Activated naive CD8-positive, alpha-beta T cell treated with anti-CD3 and anti-CD28 coated beads for 36 hours (primary cell): Measurements from ENCODE around the gene PHLDB2. TPM values are rescaled to one million over a fixed set of nuclear protein-coding genes. Genes with fewer than 3 reads are reported as not detected.

ENCODE experiments used
- DNase-seq: peaks from one replicate; pipeline ENCODE4 v3.0.0; 2021
- H3K27ac Mint-ChIP-seq: one replicate; pipeline ENCODE4 v1.8.0; 2022; ENCODE audit warnings: mild to moderate bottlenecking, moderate library complexity, mixed read lengths
- H3K27me3 Mint-ChIP-seq: one replicate; pipeline ENCODE4 v1.8.0; 2022; ENCODE audit warnings: mild to moderate bottlenecking, mixed read lengths
- H3K36me3 Mint-ChIP-seq: one replicate; pipeline ENCODE4 v1.8.0; 2021; ENCODE audit warnings: mild to moderate bottlenecking, mixed read lengths
- H3K4me1 Mint-ChIP-seq: one replicate; pipeline ENCODE4 v1.8.0; 2021; ENCODE audit warnings: mixed read lengths
- H3K4me3 Mint-ChIP-seq: one replicate; pipeline ENCODE4 v1.8.0; 2022; ENCODE audit warnings: mild to moderate bottlenecking, moderate library complexity, mixed read lengths
- H3K9me3 Mint-ChIP-seq: one replicate; pipeline ENCODE4 v1.8.0; 2022; ENCODE audit warnings: mixed read lengths
- total RNA-seq, 2 experiments: library from RNA; stranded (reverse); gene quantifications; one replicate each; pipeline ENCODE4 v1.2.3, GENCODE V29; 2021

Gene PHLDB2
- total RNA-seq, 2 experiments from 2014 or later: 2.3 to 2.5 TPM

GRCh38 chr3:111917300-111917699, 58.2 kb downstream of the PHLDB2 start:
- Mint-ChIP-seq H3K27me3 (no peaks in the 10 kb centered on the region), H3K36me3 (no peaks in the 10 kb centered on the region), H3K9me3 (no peaks in the 10 kb centered on the region), H3K4me1 (no peaks in the 10 kb centered on the region), H3K4me3 (no peak overlapping the region), H3K27ac (no peak overlapping the region)
- DNase-seq: no peak

GRCh38 chr3:111919370-111920065, 60.5 kb downstream of the PHLDB2 start:
- H3K9me3 Mint-ChIP-seq: no peaks in the 10 kb centered on the region
- no peak for DNase-seq
- no peaks in the 10 kb centered on the region for H3K36me3 Mint-ChIP-seq
- no peaks in the 10 kb centered on the region for H3K27me3 Mint-ChIP-seq
- no peaks in the 10 kb centered on the region for H3K4me1 Mint-ChIP-seq
- H3K4me3 Mint-ChIP-seq: no peak overlapping the region
- no peak overlapping the region for H3K27ac Mint-ChIP-seq

- Mint-ChIP-seq H3K4me1 (no peaks in the 10 kb centered on the region), H3K4me3 (no peak overlapping the region), H3K36me3 (no peaks in the 10 kb centered on the region), H3K27ac (no peak overlapping the region), H3K9me3 (no peaks in the 10 kb centered on the region), H3K27me3 (no peaks in the 10 kb centered on the region)
- DNase-seq: no peak
Observed at GRCh38 chr3:111921181-111921580, 62.1 kb downstream of the PHLDB2 start.

GRCh38 chr3:111923095-111923771, 64.2 kb downstream of the PHLDB2 start:
- Mint-ChIP-seq H3K4me1 (no peaks in the 10 kb centered on the region), H3K9me3 (no peaks in the 10 kb centered on the region), H3K36me3 (no peaks in the 10 kb centered on the region), H3K27ac (no peak overlapping the region), H3K27me3 (no peaks in the 10 kb centered on the region), H3K4me3 (no peak overlapping the region)
- no peak for DNase-seq

GRCh38 chr3:111923806-111924205, 64.7 kb downstream of the PHLDB2 start:
- H3K9me3 Mint-ChIP-seq: no peaks in the 10 kb centered on the region
- H3K36me3 Mint-ChIP-seq: no peaks in the 10 kb centered on the region
- no peak overlapping the region for H3K4me3 Mint-ChIP-seq
- DNase-seq: no peak
- no peaks in the 10 kb centered on the region for H3K27me3 Mint-ChIP-seq
- peaks cover 3% of the 10 kb centered on the region for H3K4me1 Mint-ChIP-seq
- H3K27ac Mint-ChIP-seq: no peak overlapping the region

- H3K4me3 Mint-ChIP-seq: no peak overlapping the region
- no peaks in the 10 kb centered on the region for H3K36me3 Mint-ChIP-seq
- H3K27ac Mint-ChIP-seq: no peak overlapping the region
- no peak for DNase-seq
- H3K4me1 Mint-ChIP-seq: peaks cover 3% of the 10 kb centered on the region
- no peaks in the 10 kb centered on the region for H3K27me3 Mint-ChIP-seq
- no peaks in the 10 kb centered on the region for H3K9me3 Mint-ChIP-seq
Observed at GRCh38 chr3:111924283-111924682, 65.2 kb downstream of the PHLDB2 start.

- no peak for DNase-seq
- Mint-ChIP-seq H3K36me3 (no peaks in the 10 kb centered on the region), H3K27me3 (no peaks in the 10 kb centered on the region), H3K27ac (no peak overlapping the region), H3K4me1 (peaks cover 3% of the 10 kb centered on the region), H3K9me3 (no peaks in the 10 kb centered on the region), H3K4me3 (no peak overlapping the region)
Observed at GRCh38 chr3:111926266-111926676, 67.2 kb downstream of the PHLDB2 start.

GRCh38 chr3:111928613-111929012, 69.5 kb downstream of the PHLDB2 start:
- peaks cover 3% of the 10 kb centered on the region for H3K4me1 Mint-ChIP-seq
- no peak overlapping the region for H3K4me3 Mint-ChIP-seq
- H3K27ac Mint-ChIP-seq: no peak overlapping the region
- DNase-seq: no peak
- H3K27me3 Mint-ChIP-seq: no peaks in the 10 kb centered on the region
- no peaks in the 10 kb centered on the region for H3K36me3 Mint-ChIP-seq
- no peaks in the 10 kb centered on the region for H3K9me3 Mint-ChIP-seq

- Mint-ChIP-seq H3K4me3 (no peak overlapping the region), H3K27ac (no peak overlapping the region), H3K36me3 (no peaks in the 10 kb centered on the region), H3K4me1 (peaks cover 3% of the 10 kb centered on the region), H3K9me3 (no peaks in the 10 kb centered on the region), H3K27me3 (no peaks in the 10 kb centered on the region)
- DNase-seq: no peak
Observed at GRCh38 chr3:111929484-111929883, 70.4 kb downstream of the PHLDB2 start.

GRCh38 chr3:111932946-111933345, 73.9 kb downstream of the PHLDB2 start:
- Mint-ChIP-seq H3K36me3 (no peaks in the 10 kb centered on the region), H3K4me3 (no peak overlapping the region), H3K27me3 (no peaks in the 10 kb centered on the region), H3K4me1 (peaks cover 3% of the 10 kb centered on the region), H3K27ac (no peak overlapping the region), H3K9me3 (no peaks in the 10 kb centered on the region)
- no peak for DNase-seq

- no peak overlapping the region for H3K27ac Mint-ChIP-seq
- H3K27me3 Mint-ChIP-seq: no peaks in the 10 kb centered on the region
- no peaks in the 10 kb centered on the region for H3K36me3 Mint-ChIP-seq
Observed at GRCh38 chr3:111936191-111936841, 77.3 kb downstream of the PHLDB2 start.

GRCh38 chr3:111936967-111937366, 77.9 kb downstream of the PHLDB2 start:
- no peaks in the 10 kb centered on the region for H3K27me3 Mint-ChIP-seq
- H3K9me3 Mint-ChIP-seq: no peaks in the 10 kb centered on the region
- H3K27ac Mint-ChIP-seq: no peak overlapping the region
- H3K4me3 Mint-ChIP-seq: no peak overlapping the region
- H3K36me3 Mint-ChIP-seq: no peaks in the 10 kb centered on the region
- no peak for DNase-seq
- no peaks in the 10 kb centered on the region for H3K4me1 Mint-ChIP-seq

More at GRCh38 chr3:111936191-111936841, 77.3 kb downstream of the PHLDB2 start:
- DNase-seq: no peak
- Mint-ChIP-seq H3K4me1 (no peaks in the 10 kb centered on the region), H3K4me3 (no peak overlapping the region), H3K9me3 (no peaks in the 10 kb centered on the region)

- Mint-ChIP-seq H3K9me3 (no peaks in the 10 kb centered on the region), H3K36me3 (no peaks in the 10 kb centered on the region), H3K4me3 (no peak overlapping the region), H3K27ac (no peak overlapping the region), H3K4me1 (no peaks in the 10 kb centered on the region), H3K27me3 (no peaks in the 10 kb centered on the region)
- no peak for DNase-seq
Observed at GRCh38 chr3:111937871-111938270, 78.8 kb downstream of the PHLDB2 start.

GRCh38 chr3:111939873-111940272, 80.8 kb downstream of the PHLDB2 start:
- no peaks in the 10 kb centered on the region for H3K9me3 Mint-ChIP-seq
- no peaks in the 10 kb centered on the region for H3K4me1 Mint-ChIP-seq
- no peaks in the 10 kb centered on the region for H3K36me3 Mint-ChIP-seq
- H3K27me3 Mint-ChIP-seq: no peaks in the 10 kb centered on the region
- H3K27ac Mint-ChIP-seq: no peak overlapping the region
- no peak for DNase-seq
- H3K4me3 Mint-ChIP-seq: no peak overlapping the region

GRCh38 chr3:111943533-111943932, 84.5 kb downstream of the PHLDB2 start:
- H3K4me3 Mint-ChIP-seq: no peak overlapping the region
- no peak overlapping the region for H3K27ac Mint-ChIP-seq
- H3K36me3 Mint-ChIP-seq: peaks cover 3% of the 10 kb centered on the region
- H3K9me3 Mint-ChIP-seq: no peaks in the 10 kb centered on the region
- no peaks in the 10 kb centered on the region for H3K27me3 Mint-ChIP-seq
- no peak for DNase-seq
- no peaks in the 10 kb centered on the region for H3K4me1 Mint-ChIP-seq
